Stomach (tissue), 9 donors: ENCODE data around the gene GLRX2. TPM values are rescaled to one million over a fixed set of nuclear protein-coding genes. Genes with fewer than 3 reads are reported as not detected.

ENCODE experiments used
- DNase-seq, 2 donors: peaks; one replicate each; pipeline versions ENCODE4 v3.0.0 to v3.0.0-alpha.2; 2013 to 2019
- H3K27ac ChIP-seq, 5 donors: fragments of 200-600 bp in 4 of 5; sonication (generic) in 4 of 5; one replicate each; pipeline ENCODE4 v1.5.1; 2013 to 2019; ENCODE audit warnings: mild to moderate bottlenecking in 1 of 5, moderate library complexity in 1 of 5
- H3K27me3 ChIP-seq, 3 donors: fragments of 200-600 bp; sonication (generic); one replicate each; pipeline ENCODE4 v1.5.1; 2017 to 2019; ENCODE audit warnings: mixed run types in 1 of 3
- H3K36me3 ChIP-seq, 4 donors: fragments of 200-600 bp; sonication (generic); 1 replicate in 3 of 4; 2 replicates in 1 of 4; pipeline ENCODE4 v1.5.1; 2016 to 2019
- H3K4me1 ChIP-seq, 4 donors: fragments of 200-600 bp; sonication (generic); one replicate each; pipeline ENCODE4 v1.5.1; 2016 to 2019
- H3K4me3 ChIP-seq, 4 donors: fragments of 200-600 bp; sonication (generic) in 3 of 4; one replicate each; pipeline ENCODE4 v1.5.1; 2016 to 2019; ENCODE audit warnings: mild to moderate bottlenecking in 1 of 4
- H3K9me3 ChIP-seq, 4 donors: fragments of 200-600 bp; sonication (generic); one replicate each; pipeline ENCODE4 v1.5.1; 2016 to 2019
- CTCF ChIP-seq, 7 experiments: fragments of 450-650 bp in 4 of 7; fragments of 200-600 bp in 3 of 7; sonication (generic) in 3 of 7; IDR thresholded peaks; one replicate each; pipeline ENCODE4 v1.5.1; 2016 to 2019; ENCODE audit warnings: antibody characterized with exemption in 7 of 7, control low read depth in 2 of 7, mild to moderate bottlenecking in 1 of 7
- EP300 ChIP-seq: sonication (generic); formaldehyde crosslinking; IDR thresholded peaks from one replicate; pipeline ENCODE4 v1.6.1; 2017; ENCODE audit warnings: antibody characterized with exemption
- POLR2A ChIP-seq, 4 donors: fragments of 450-650 bp; IDR thresholded peaks; one replicate each; pipeline ENCODE4 v1.6.1; 2016; ENCODE audit warnings: antibody characterized with exemption in 4 of 4, control low read depth in 2 of 4, mild to moderate bottlenecking in 1 of 4, moderate library complexity in 1 of 4
- POLR2AphosphoS5 ChIP-seq, 3 donors: sonication (generic); formaldehyde crosslinking; IDR thresholded peaks; one replicate each; pipeline ENCODE4 v1.6.1; 2016; ENCODE audit warnings: antibody characterized with exemption in 3 of 3
- whole genome bisulfite sequencing, 5 donors: extraction: QIAGEN DNeasy Blood & Tissue Kit in 3 of 5; methylation state at CpG; one replicate each; pipeline versions ENCODE4 v1.1.5 to v1.1.7; 2013 to 2018; 5-methylcytosine and 5-hydroxymethylcytosine counted together
- intact Hi-C: fragments of 100-400 bp; cut with DNase I; formaldehyde crosslinking; loops from one replicate; pipeline ENCODE4 v1.15.1; 2023; ENCODE audit warnings: low total_unique reads
- polyA plus RNA-seq, 3 donors: library from polyadenylated mRNA; stranded (reverse); fragments of 200-250 nt; gene quantifications; one replicate each; pipeline ENCODE4 v1.2.3, GENCODE V29; 2013
- total RNA-seq, 5 donors: library from RNA; depleted of rRNA; stranded (reverse); fragments of >200 nt; gene quantifications; one replicate each; pipeline versions ENCODE4 v1.1.0 to v1.2.3, GENCODE V29; 2014 to 2016
- donor health status: healthy with polysubstance abuse.
- donor health status: Bipolar disorder and iron deficiency.
- donor health status: healthy.

The GLRX2 gene
- total and polyA plus RNA-seq, 8 donors, result 1.2 to 18.7 (median 5.8) TPM

GRCh38 chr1:193114485-193115095 is 9.4 kb upstream of the GLRX2 start:
- WGBS, 5 donors, result 35 to 61% (median 45%) methylated on average over 6 of the region's 6 CpGs
- no peak for DNase-seq
- no peak overlapping the region for H3K4me3 ChIP-seq
- H3K27me3 ChIP-seq, result no peaks in the 10 kb centered on the region
- TF ChIP-seq CTCF (IDR thresholded peaks at IDR 0.05) (no peak), POLR2AphosphoS5 (IDR thresholded peaks at IDR 0.05) (no peak), EP300 (no peak)
- H3K27ac ChIP-seq, result peak overlapping the region in 2 of 5 donors; percentile 3 to 37
- no peaks in the 10 kb centered on the region for H3K9me3 ChIP-seq
- intact Hi-C loops, result no loop called here
- no peaks in the 10 kb centered on the region for H3K36me3 ChIP-seq
- peaks cover 0 to 14% (median 6%) of the 10 kb centered on the region in 4 donors for H3K4me1 ChIP-seq

- Histone ChIP-seq H3K36me3 (no peaks in the 10 kb centered on the region), H3K27ac (peak overlapping the region in 2 of 5 donors; percentile 3 to 37), H3K9me3 (no peaks in the 10 kb centered on the region), H3K27me3 (no peaks in the 10 kb centered on the region), H3K4me3 (no peak overlapping the region), H3K4me1 (peaks cover 0 to 14% (median 6%) of the 10 kb centered on the region in 4 donors)
- TF ChIP-seq POLR2A (IDR thresholded peaks at IDR 0.05), result no peak
- TF ChIP-seq EP300, result no peak
- TF ChIP-seq POLR2AphosphoS5 (IDR thresholded peaks at IDR 0.05), result no peak
- TF ChIP-seq CTCF (IDR thresholded peaks at IDR 0.05), result no peak
- DNase-seq, result no peak
- intact Hi-C loops, result no loop called here
Observed at GRCh38 chr1:193113992-193114332, 8.7 kb upstream of the GLRX2 start.

GRCh38 chr1:193113258-193113991 is 8.2 kb upstream of the GLRX2 start:
- peak overlapping the region in 2 of 5 donors; percentile 3 to 28 for H3K27ac ChIP-seq
- 74 to 88% (median 82%) methylated on average over 9 of the region's 9 CpGs for WGBS, 5 donors
- H3K4me3 ChIP-seq, result no peak overlapping the region
- no peaks in the 10 kb centered on the region for H3K27me3 ChIP-seq
- no peaks in the 10 kb centered on the region for H3K36me3 ChIP-seq
- intact Hi-C loops, result no loop called here
- peaks cover 0 to 14% (median 6%) of the 10 kb centered on the region in 4 donors for H3K4me1 ChIP-seq
- DNase-seq, result no peak
- TF ChIP-seq POLR2A (IDR thresholded peaks at IDR 0.05), result no peak
- no peak for TF ChIP-seq EP300
- no peak for TF ChIP-seq CTCF (IDR thresholded peaks at IDR 0.05)
- no peak for TF ChIP-seq POLR2AphosphoS5 (IDR thresholded peaks at IDR 0.05)
- H3K9me3 ChIP-seq, result no peaks in the 10 kb centered on the region

- WGBS, 5 donors, result 29 to 40% (median 33%) methylated on average over 6 of the region's 6 CpGs
- DNase-seq, result peak; percentile 47 to 50
- Histone ChIP-seq H3K4me1 (peaks cover 0 to 14% (median 6%) of the 10 kb centered on the region in 4 donors), H3K9me3 (no peaks in the 10 kb centered on the region), H3K27ac (peak overlapping the region; percentile 28 to 62 (median 50)), H3K27me3 (no peaks in the 10 kb centered on the region), H3K4me3 (no peak overlapping the region), H3K36me3 (no peaks in the 10 kb centered on the region)
- TF ChIP-seq EP300, result no peak
- no peak for TF ChIP-seq POLR2A (IDR thresholded peaks at IDR 0.05)
- TF ChIP-seq CTCF (IDR thresholded peaks at IDR 0.05), result no peak
- TF ChIP-seq POLR2AphosphoS5 (IDR thresholded peaks at IDR 0.05), result peak; percentile 28 to 51 (median 50)
- intact Hi-C loops, result no loop called here
Observed at GRCh38 chr1:193111641-193112090, 6.5 kb upstream of the GLRX2 start.
